ENCODE results near the gene LURAP1L. TPM values are rescaled to one million over a fixed set of nuclear protein-coding genes. Genes with fewer than 3 reads are reported as not detected.

LURAP1L gene
- total RNA-seq, 4 donors from 2014 or later, result 9.6 to 26.0 (median 12.6) TPM

DNA sequence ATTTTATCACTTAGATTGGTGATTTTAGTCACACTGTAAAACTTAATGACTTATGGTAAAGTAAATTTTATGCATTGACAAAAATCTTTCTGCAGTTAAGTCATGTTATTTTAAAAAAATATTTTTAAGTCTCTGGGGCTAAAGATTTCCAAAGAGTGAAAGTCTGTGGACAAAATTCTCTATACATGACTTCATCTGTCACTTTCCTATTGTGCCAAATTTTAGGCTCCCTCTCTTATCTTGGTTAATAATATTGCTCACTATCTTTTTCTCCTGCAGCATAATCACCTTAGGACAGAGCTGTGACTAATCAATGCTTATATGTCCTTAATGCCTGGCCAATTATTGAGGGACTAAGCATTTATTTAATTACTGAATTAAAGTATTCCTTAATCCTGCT is 15.2 kb downstream of the LURAP1L start:
- TF ChIP-seq EP300 (IDR thresholded peaks at IDR 0.05), result no peak
- TF ChIP-seq POLR2AphosphoS5 (IDR thresholded peaks at IDR 0.05), result no peak
- TF ChIP-seq, protein P1, sequence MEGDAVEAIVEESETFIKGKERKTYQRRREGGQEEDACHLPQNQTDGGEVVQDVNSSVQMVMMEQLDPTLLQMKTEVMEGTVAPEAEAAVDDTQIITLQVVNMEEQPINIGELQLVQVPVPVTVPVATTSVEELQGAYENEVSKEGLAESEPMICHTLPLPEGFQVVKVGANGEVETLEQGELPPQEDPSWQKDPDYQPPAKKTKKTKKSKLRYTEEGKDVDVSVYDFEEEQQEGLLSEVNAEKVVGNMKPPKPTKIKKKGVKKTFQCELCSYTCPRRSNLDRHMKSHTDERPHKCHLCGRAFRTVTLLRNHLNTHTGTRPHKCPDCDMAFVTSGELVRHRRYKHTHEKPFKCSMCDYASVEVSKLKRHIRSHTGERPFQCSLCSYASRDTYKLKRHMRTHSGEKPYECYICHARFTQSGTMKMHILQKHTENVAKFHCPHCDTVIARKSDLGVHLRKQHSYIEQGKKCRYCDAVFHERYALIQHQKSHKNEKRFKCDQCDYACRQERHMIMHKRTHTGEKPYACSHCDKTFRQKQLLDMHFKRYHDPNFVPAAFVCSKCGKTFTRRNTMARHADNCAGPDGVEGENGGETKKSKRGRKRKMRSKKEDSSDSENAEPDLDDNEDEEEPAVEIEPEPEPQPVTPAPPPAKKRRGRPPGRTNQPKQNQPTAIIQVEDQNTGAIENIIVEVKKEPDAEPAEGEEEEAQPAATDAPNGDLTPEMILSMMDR (IDR thresholded peaks at IDR 0.05), result no peak
- no peak for TF ChIP-seq POLR2A (IDR thresholded peaks at IDR 0.05)
- Histone ChIP-seq H3K4me3 (no peak overlapping the region), H3K9me3 (no peaks in the 10 kb centered on the region), H3K36me3 (no peaks in the 10 kb centered on the region), H3K27ac (no peak overlapping the region), H3K4me1 (peaks cover 31% of the 10 kb centered on the region), H3K27me3 (no peaks in the 10 kb centered on the region)
- no peak for DNase-seq (ENCODE audit: low spot score in 2 of 2)

DNA sequence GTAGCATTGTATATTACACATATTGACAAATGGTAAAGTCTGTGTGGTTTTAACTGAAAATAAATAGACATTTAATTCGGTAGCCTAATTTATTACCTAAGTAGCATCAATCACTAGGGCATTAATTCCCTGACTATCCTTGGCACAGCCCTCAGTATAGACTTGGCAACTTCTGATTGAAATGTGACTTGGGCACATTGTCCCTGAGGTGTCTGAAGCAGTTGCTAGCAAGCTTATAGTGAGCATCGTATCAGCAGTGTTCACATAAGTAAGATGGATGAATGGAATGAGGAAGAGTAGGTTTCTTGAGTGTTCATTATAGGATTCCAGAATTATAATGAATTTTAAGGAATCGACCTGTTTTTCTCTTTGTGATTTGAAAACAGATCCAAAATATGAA is 16.1 kb downstream of the LURAP1L start:
- no peak overlapping the region for H3K4me3 ChIP-seq
- DNase-seq (ENCODE audit: low spot score in 2 of 2), result no peak
- 45% methylated on average over 3 of the region's 3 CpGs for WGBS
- no peak overlapping the region for H3K27ac ChIP-seq
- TF ChIP-seq POLR2A (IDR thresholded peaks at IDR 0.05) (no peak), POLR2AphosphoS5 (IDR thresholded peaks at IDR 0.05) (no peak), EP300 (IDR thresholded peaks at IDR 0.05) (no peak)
- TF ChIP-seq, protein P1 (IDR thresholded peaks at IDR 0.05), result no peak
- no peaks in the 10 kb centered on the region for H3K27me3 ChIP-seq
- H3K36me3 ChIP-seq, result no peaks in the 10 kb centered on the region
- H3K9me3 ChIP-seq, result no peaks in the 10 kb centered on the region
- H3K4me1 ChIP-seq, result peaks cover 22% of the 10 kb centered on the region

DNA sequence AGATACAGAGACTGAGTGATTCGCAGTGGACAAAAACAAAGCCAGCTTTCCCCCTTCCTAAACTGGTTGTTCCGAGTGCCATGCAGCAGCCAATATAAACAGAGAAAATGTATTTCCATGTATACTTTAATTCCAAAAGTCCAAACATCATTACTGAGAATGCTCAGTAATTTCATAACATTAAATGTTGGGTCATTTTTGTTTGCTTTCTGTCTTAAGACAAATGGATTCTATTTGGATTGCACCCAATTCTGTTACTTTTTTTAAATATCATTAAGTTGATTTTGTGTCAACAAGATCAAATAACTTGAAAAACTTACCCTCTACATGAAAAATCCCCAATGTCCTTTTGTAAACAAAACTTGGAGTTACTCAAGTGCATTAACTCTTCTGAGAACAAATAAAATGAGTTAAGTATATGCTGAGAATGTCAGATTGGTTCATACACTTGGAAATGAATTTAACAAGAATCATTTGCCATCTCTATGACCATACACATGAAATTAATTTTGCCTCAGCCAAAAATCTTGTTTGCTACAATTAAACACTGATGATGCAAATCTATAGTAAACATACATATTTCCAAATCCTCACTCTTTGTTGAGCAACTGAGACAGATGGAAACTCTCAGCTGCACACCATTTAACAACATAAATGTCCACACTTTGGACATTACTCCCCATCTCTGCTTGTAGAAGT is 19.4 kb downstream of the LURAP1L start:
- WGBS, result 71% methylated on average over 2 of the region's 2 CpGs
- no peaks in the 10 kb centered on the region for H3K36me3 ChIP-seq
- H3K4me3 ChIP-seq, result no peak overlapping the region
- no peaks in the 10 kb centered on the region for H3K9me3 ChIP-seq
- TF ChIP-seq POLR2AphosphoS5 (IDR thresholded peaks at IDR 0.05) (no peak), POLR2A (IDR thresholded peaks at IDR 0.05) (no peak)
- DNase-seq (ENCODE audit: low spot score in 2 of 2), result no peak
- H3K4me1 ChIP-seq, result peaks cover 23% of the 10 kb centered on the region
- no peaks in the 10 kb centered on the region for H3K27me3 ChIP-seq
- H3K27ac ChIP-seq, result no peak overlapping the region

DNA sequence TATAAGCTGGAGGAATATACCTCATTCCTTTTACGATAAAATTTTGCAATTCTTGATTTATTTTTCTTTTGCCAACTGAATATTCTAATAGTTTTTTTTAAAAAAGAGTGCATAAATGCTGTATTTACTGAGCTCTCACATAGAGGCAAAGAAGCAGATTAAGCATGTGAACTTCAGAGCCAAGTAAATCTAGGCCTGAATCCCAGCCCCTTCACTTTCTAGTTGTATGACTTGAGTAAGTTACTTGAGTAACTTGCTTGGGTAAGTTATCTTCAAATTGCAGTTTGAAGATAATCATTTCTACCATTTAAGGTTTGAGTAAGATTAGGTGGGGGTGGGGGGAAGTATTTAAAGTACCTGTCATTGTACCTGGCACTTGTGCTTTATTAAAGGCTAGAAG is 21.8 kb downstream of the LURAP1L start:
- Histone ChIP-seq H3K4me1 (peaks cover 13% of the 10 kb centered on the region), H3K4me3 (no peak overlapping the region), H3K36me3 (no peaks in the 10 kb centered on the region), H3K27ac (no peak overlapping the region), H3K27me3 (no peaks in the 10 kb centered on the region), H3K9me3 (no peaks in the 10 kb centered on the region)
- DNase-seq (ENCODE audit: low spot score in 2 of 2), result no peak
- TF ChIP-seq, protein P1 (IDR thresholded peaks at IDR 0.05), result no peak
- TF ChIP-seq POLR2A (IDR thresholded peaks at IDR 0.05), result no peak
- TF ChIP-seq EP300 (IDR thresholded peaks at IDR 0.05), result no peak
- no peak for TF ChIP-seq POLR2AphosphoS5 (IDR thresholded peaks at IDR 0.05)
- 66% methylated on average over 1 of the region's 1 CpG for WGBS

DNA sequence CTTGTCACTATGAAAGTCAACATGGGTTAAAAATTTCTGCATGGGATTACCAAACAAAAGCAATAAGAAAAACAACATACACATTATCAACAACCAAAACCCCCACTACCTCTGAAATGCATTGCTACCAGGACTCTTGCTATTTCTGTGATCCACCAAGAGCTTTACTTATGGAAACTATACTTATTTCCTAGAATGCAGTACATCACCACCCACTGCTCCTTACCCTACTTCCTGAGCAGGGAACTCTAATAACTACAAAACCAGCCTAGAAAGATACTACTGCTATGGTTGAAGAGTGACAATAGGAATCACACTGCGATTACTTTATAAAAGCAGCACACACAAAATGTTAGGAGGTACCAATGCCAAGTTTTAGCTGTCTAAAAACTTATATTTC is 22.2 kb downstream of the LURAP1L start:
- WGBS, result 82% methylated on average over 1 of the region's 1 CpG
- no peak for DNase-seq (ENCODE audit: low spot score in 2 of 2)
- Histone ChIP-seq H3K4me1 (peaks cover 13% of the 10 kb centered on the region), H3K4me3 (no peak overlapping the region), H3K27ac (no peak overlapping the region), H3K36me3 (no peaks in the 10 kb centered on the region), H3K9me3 (no peaks in the 10 kb centered on the region), H3K27me3 (no peaks in the 10 kb centered on the region)
- TF ChIP-seq POLR2A (IDR thresholded peaks at IDR 0.05) (no peak), EP300 (IDR thresholded peaks at IDR 0.05) (no peak), POLR2AphosphoS5 (IDR thresholded peaks at IDR 0.05) (no peak)
- TF ChIP-seq, protein P1 (IDR thresholded peaks at IDR 0.05), result no peak

All from suprapubic skin (tissue), 4 donors.